ENCODE data around the gene PHACTR3. TPM values are rescaled to one million over a fixed set of nuclear protein-coding genes. Genes with fewer than 3 reads are reported as not detected.

PHACTR3 gene
- total RNA-seq, 1 donor from 2014 or later: 8.7 TPM

DNA sequence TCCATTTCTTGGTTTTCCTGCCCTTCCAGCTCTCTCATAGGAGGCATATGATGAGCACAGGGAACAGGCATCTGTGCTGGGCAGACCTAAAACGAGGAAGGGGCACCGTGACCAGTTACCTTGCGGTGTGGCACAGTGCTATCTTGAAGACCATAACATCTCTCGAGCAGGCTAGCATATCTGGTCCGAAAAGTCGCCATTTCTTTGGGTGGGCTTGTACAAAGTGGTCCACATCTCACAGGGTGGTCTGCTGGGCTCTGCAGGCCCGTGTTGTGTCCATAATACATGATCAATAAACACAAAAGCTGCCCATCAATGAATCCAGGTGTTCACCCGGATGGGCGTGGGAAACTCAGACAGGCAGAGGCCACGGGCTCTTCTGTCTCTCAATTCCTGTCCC, 115.7 kb downstream of the PHACTR3 start:
- Mint-ChIP-seq H3K36me3 (ENCODE audit: low read depth, unreplicated experiment) (no peaks in the 10 kb centered on the region), H3K27me3 (ENCODE audit: unreplicated experiment) (peaks cover 5% of the 10 kb centered on the region), H3K4me3 (ENCODE audit: unreplicated experiment) (no peak overlapping the region), H3K9me3 (ENCODE audit: unreplicated experiment) (no peaks in the 10 kb centered on the region), H3K27ac (ENCODE audit: unreplicated experiment) (no peak overlapping the region), H3K4me1 (ENCODE audit: unreplicated experiment) (no peaks in the 10 kb centered on the region)
- TF ChIP-seq CTCF (IDR thresholded peaks at IDR 0.05; ENCODE audit: unreplicated experiment): no peak
- DNase-seq (ENCODE audit: low spot score): no peak

DNA sequence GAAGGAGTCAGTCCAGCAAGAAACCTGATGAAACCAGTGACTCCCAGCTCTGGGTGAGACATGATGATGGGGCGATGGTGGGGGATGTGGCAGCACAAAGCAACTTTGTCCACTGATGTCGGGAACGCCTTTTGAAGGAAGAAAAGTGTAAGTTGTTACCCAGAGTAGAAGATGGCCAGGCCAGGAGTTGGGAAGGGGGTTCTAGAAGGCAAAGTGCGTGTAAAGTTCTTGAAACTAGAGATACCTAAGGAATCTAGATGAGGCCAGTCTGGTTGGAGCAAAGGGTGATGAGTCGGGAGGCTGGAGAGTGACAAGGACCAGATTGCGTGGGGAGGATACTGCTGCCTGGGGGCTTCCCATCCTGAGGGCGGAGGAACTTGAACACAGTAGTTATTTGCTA, 117.0 kb downstream of the PHACTR3 start:
- Mint-ChIP-seq H3K36me3 (ENCODE audit: low read depth, unreplicated experiment) (no peaks in the 10 kb centered on the region), H3K27ac (ENCODE audit: unreplicated experiment) (no peak overlapping the region), H3K4me3 (ENCODE audit: unreplicated experiment) (no peak overlapping the region), H3K9me3 (ENCODE audit: unreplicated experiment) (no peaks in the 10 kb centered on the region), H3K27me3 (ENCODE audit: unreplicated experiment) (peaks cover 5% of the 10 kb centered on the region), H3K4me1 (ENCODE audit: unreplicated experiment) (no peaks in the 10 kb centered on the region)
- DNase-seq (ENCODE audit: low spot score): no peak
- TF ChIP-seq CTCF (IDR thresholded peaks at IDR 0.05; ENCODE audit: unreplicated experiment): no peak

DNA sequence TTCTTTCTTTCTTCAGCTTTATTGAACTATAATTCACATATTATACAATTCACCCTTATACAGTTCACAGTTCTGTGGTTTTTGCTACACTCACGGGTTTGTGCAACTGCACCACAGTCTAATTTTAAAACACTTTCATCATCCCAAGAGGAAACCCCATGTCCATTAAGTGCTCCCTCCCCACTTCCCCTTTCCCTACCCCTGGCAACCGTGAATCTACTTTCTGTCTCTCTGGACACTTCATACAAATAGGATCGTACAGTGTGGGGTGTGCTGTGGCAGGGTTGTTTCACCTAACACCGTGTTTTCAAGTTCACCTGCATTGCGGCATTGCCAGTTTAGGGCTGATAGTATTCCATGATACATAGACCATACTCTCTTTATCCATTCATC, 118.8 kb downstream of the PHACTR3 start:
- no peak overlapping the region for H3K27ac Mint-ChIP-seq (ENCODE audit: unreplicated experiment)
- no peak for TF ChIP-seq CTCF (IDR thresholded peaks at IDR 0.05; ENCODE audit: unreplicated experiment)
- H3K27me3 Mint-ChIP-seq (ENCODE audit: unreplicated experiment): peaks cover 5% of the 10 kb centered on the region
- no peaks in the 10 kb centered on the region for H3K9me3 Mint-ChIP-seq (ENCODE audit: unreplicated experiment)
- H3K36me3 Mint-ChIP-seq (ENCODE audit: low read depth, unreplicated experiment): no peaks in the 10 kb centered on the region
- H3K4me3 Mint-ChIP-seq (ENCODE audit: unreplicated experiment): no peak overlapping the region
- no peak for DNase-seq (ENCODE audit: low spot score)
- no peaks in the 10 kb centered on the region for H3K4me1 Mint-ChIP-seq (ENCODE audit: unreplicated experiment)

GRCh38 chr20:59723607-59724456, 119.5 kb downstream of the PHACTR3 start:
- no peak for TF ChIP-seq CTCF (IDR thresholded peaks at IDR 0.05; ENCODE audit: unreplicated experiment)
- H3K4me3 Mint-ChIP-seq (ENCODE audit: unreplicated experiment): no peak overlapping the region
- H3K36me3 Mint-ChIP-seq (ENCODE audit: low read depth, unreplicated experiment): no peaks in the 10 kb centered on the region
- H3K9me3 Mint-ChIP-seq (ENCODE audit: unreplicated experiment): no peaks in the 10 kb centered on the region
- no peak overlapping the region for H3K27ac Mint-ChIP-seq (ENCODE audit: unreplicated experiment)
- DNase-seq (ENCODE audit: low spot score): no peak
- H3K27me3 Mint-ChIP-seq (ENCODE audit: unreplicated experiment): peaks cover 5% of the 10 kb centered on the region
- H3K4me1 Mint-ChIP-seq (ENCODE audit: unreplicated experiment): no peaks in the 10 kb centered on the region
